Transverse colon (tissue), 4 donors: ENCODE results near the gene DOCK10. TPM values are rescaled to one million over a fixed set of nuclear protein-coding genes. Genes with fewer than 3 reads are reported as not detected.

Experiments
- DNase-seq: peaks from one replicate; pipeline ENCODE4 v3.0.0-alpha.2; 2019
- H3K27ac ChIP-seq, 4 donors: fragments of 200-600 bp; sonication (generic); 2 replicates each; pipeline ENCODE4 v1.5.1; 2016 to 2018; ENCODE audit warnings: inconsistent platforms in 4 of 4
- H3K27me3 ChIP-seq: fragments of 200-600 bp; sonication (generic); 2 replicates; pipeline ENCODE4 v1.5.1; 2017; ENCODE audit warnings: inconsistent platforms
- H3K36me3 ChIP-seq, 4 donors: fragments of 200-600 bp; sonication (generic); 2 replicates each; pipeline ENCODE4 v1.5.1; 2017 to 2019; ENCODE audit warnings: inconsistent platforms in 4 of 4
- H3K4me1 ChIP-seq, 4 donors: fragments of 200-600 bp; sonication (generic); 2 replicates each; pipeline ENCODE4 v1.5.1; 2017 to 2020; ENCODE audit warnings: inconsistent platforms in 4 of 4
- H3K4me3 ChIP-seq, 4 donors: fragments of 200-600 bp; sonication (generic); 1 replicate in 1 of 4; 2 replicates in 3 of 4; pipeline versions ENCODE4 v1.5.1 to v1.6.1; 2017 to 2019; ENCODE audit warnings: inconsistent platforms in 4 of 4
- H3K9me3 ChIP-seq, 2 donors: fragments of 200-600 bp; sonication (generic); 2 replicates each; pipeline ENCODE4 v1.5.1; 2017 to 2019; ENCODE audit warnings: inconsistent platforms in 2 of 2
- EP300 ChIP-seq: sonication (generic); formaldehyde crosslinking; IDR thresholded peaks from one replicate; pipeline ENCODE4 v1.6.1; 2017; ENCODE audit warnings: antibody characterized with exemption, low read depth
- POLR2A ChIP-seq: fragments of 450-650 bp; IDR thresholded peaks from one replicate; pipeline ENCODE4 v1.6.1; 2016; ENCODE audit warnings: antibody characterized with exemption, mild to moderate bottlenecking, moderate library complexity
- POLR2AphosphoS5 ChIP-seq, 3 donors: sonication (generic); formaldehyde crosslinking; IDR thresholded peaks; one replicate each; pipeline ENCODE4 v1.6.1; 2016; ENCODE audit warnings: antibody characterized with exemption in 3 of 3
- WGBS, 2 donors: methylation state at CpG; one replicate each; pipeline ENCODE4 v1.1.5; 2018; ENCODE audit warnings: low coverage in 1 of 2; 5-methylcytosine and 5-hydroxymethylcytosine counted together
- in situ Hi-C, 4 donors: fragments of 200-750 bp; cut with MboI; loops; one replicate each; pipeline versions ENCODE4 v1.15.0 to v1.15.1; 2017; ENCODE audit warnings: low sequenced_read_pairs in 3 of 4, low pct_ligation_motif_present in 1 of 4, low pct_unique_long_range_greater_than_20kb in 1 of 4
- intact Hi-C: fragments of 100-400 bp; cut with DNase I; formaldehyde crosslinking; loops from one replicate; pipeline ENCODE4 v1.15.1; 2023; ENCODE audit warnings: low total_unique reads
- total RNA-seq, 4 donors: library from RNA; depleted of rRNA; stranded (reverse); fragments of >200 nt; gene quantifications; one replicate each; pipeline ENCODE4 v1.1.0, GENCODE V29; 2016
- TF ChIP-seq, protein P1 (sequence below), 5 experiments: fragments of 200-600 bp in 3 of 5; fragments of 450-650 bp in 2 of 5; sonication (generic) in 3 of 5; IDR thresholded peaks; 1 replicate in 2 of 5; 2 replicates in 3 of 5; pipeline ENCODE4 v1.5.1; 2016 to 2017; ENCODE audit warnings: antibody characterized with exemption in 5 of 5, inconsistent platforms in 3 of 5, mild to moderate bottlenecking in 2 of 5, moderate library complexity in 1 of 5

Gene DOCK10
- total RNA-seq, 4 donors from 2014 or later: 5.2 to 64.7 (median 14.5) TPM

DNA sequence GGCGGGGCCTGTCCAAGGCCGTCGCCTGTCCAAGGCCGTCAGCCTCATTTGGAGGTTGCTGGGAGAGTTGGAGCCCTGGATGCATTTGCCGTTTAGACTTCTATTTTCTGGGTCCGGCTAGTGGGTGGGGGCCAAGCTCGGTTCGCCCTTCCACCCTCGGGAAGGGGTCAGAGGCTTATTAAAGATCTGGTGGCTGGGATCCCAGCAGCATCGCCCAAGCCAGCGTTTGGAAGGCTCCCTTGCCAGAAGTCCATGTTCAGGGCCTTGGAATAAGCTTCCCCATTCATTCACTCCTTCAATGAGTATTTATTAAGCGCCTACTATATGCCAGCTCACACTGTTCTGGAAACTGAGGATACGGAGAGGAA lies 516 bp upstream of the DOCK10 start:
- peaks cover 0 to 21% (median 9%) of the 10 kb centered on the region in 4 donors for H3K4me1 ChIP-seq
- intact Hi-C loops: no loop called here
- no peak for DNase-seq
- H3K27ac ChIP-seq: peak overlapping the region in 2 of 4 donors; percentile 75 to 76
- TF ChIP-seq POLR2A (no peak), EP300 (no peak), POLR2AphosphoS5 (IDR thresholded peaks at IDR 0.05) (no peak)
- TF ChIP-seq, protein P1, sequence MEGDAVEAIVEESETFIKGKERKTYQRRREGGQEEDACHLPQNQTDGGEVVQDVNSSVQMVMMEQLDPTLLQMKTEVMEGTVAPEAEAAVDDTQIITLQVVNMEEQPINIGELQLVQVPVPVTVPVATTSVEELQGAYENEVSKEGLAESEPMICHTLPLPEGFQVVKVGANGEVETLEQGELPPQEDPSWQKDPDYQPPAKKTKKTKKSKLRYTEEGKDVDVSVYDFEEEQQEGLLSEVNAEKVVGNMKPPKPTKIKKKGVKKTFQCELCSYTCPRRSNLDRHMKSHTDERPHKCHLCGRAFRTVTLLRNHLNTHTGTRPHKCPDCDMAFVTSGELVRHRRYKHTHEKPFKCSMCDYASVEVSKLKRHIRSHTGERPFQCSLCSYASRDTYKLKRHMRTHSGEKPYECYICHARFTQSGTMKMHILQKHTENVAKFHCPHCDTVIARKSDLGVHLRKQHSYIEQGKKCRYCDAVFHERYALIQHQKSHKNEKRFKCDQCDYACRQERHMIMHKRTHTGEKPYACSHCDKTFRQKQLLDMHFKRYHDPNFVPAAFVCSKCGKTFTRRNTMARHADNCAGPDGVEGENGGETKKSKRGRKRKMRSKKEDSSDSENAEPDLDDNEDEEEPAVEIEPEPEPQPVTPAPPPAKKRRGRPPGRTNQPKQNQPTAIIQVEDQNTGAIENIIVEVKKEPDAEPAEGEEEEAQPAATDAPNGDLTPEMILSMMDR (IDR thresholded peaks at IDR 0.05): no peak
- H3K9me3 ChIP-seq: no peaks in the 10 kb centered on the region
- WGBS, 2 donors: 17 to 80% methylated on average over 1 to 12 of the region's 13 CpGs
- peaks cover 5% of the 10 kb centered on the region for H3K27me3 ChIP-seq
- in situ Hi-C loops: no loop called here
- H3K4me3 ChIP-seq: peak overlapping the region in 3 of 4 donors; percentile 64 to 86 (median 77)
- H3K36me3 ChIP-seq: no peaks in the 10 kb centered on the region

DNA sequence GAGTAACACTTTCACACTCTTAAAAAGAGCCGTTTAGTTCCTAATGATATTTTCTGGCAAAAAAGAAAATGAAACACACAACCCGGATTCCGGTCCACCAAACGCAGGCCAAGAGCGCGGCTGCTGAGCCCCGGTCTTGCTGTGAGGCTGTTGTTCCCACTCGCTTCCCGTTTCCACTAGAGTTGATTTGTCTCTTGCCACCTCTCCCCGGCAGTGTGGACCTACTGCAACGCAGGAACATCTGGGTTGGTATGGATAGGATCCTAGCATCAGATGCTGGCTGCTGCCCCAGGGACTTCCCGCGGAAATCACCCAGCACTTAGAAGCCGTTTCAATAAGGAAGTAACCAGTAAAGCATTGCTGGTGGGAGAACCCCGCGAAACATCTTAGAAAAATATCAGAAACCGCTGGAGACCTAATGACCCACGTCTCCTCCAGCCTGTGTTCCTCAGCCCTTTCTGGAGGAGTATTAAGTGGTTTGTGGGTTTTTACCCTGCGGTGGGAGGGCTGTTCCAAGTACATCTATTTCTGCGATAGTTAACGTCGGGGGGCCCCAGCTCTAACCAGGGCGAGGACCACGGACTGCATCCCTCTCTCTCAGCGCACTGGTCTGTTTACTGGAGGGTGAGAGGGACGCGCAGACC lies 939 bp downstream of the DOCK10 start:
- TF ChIP-seq, protein P1 (IDR thresholded peaks at IDR 0.05): no peak
- TF ChIP-seq POLR2AphosphoS5 (IDR thresholded peaks at IDR 0.05) (no peak), EP300 (no peak), POLR2A (no peak)
- Histone ChIP-seq H3K4me3 (peak overlapping the region; percentile 44 to 86 (median 70)), H3K4me1 (peaks cover 0 to 24% (median 9%) of the 10 kb centered on the region in 4 donors), H3K36me3 (no peaks in the 10 kb centered on the region), H3K9me3 (no peaks in the 10 kb centered on the region), H3K27me3 (peaks cover 5% of the 10 kb centered on the region), H3K27ac (peak overlapping the region; percentile 54 to 76 (median 69))
- in situ Hi-C loops (no loop called here), intact Hi-C loops (no loop called here)
- 4% methylated on average over 27 of the region's 27 CpGs; no CpG with 5 or more reads in 1 of the 2 donors for WGBS, 2 donors
- peak; percentile 51 for DNase-seq

- WGBS, 2 donors: 14 to 17% methylated on average over 1 to 9 of the region's 9 CpGs
Observed at GRCh38 chr2:225040856-225041206, 1.4 kb downstream of the DOCK10 start.

GRCh38 chr2:225040142-225040541 lies 2.1 kb downstream of the DOCK10 start:
- peaks cover 0 to 24% (median 9%) of the 10 kb centered on the region in 4 donors for H3K4me1 ChIP-seq
- H3K27ac ChIP-seq: no peak overlapping the region
- H3K27me3 ChIP-seq: peaks cover 5% of the 10 kb centered on the region
- H3K9me3 ChIP-seq: no peaks in the 10 kb centered on the region
- in situ Hi-C loops (no loop called here), intact Hi-C loops (no loop called here)
- H3K4me3 ChIP-seq: no peak overlapping the region
- TF ChIP-seq POLR2A (no peak), EP300 (no peak), POLR2AphosphoS5 (IDR thresholded peaks at IDR 0.05) (no peak)
- TF ChIP-seq, protein P1 (IDR thresholded peaks at IDR 0.05): no peak
- no peak for DNase-seq
- no peaks in the 10 kb centered on the region for H3K36me3 ChIP-seq
- WGBS, 2 donors: 52 to 55% methylated on average over 2 to 5 of the region's 5 CpGs

More at GRCh38 chr2:225040856-225041206, 1.4 kb downstream of the DOCK10 start:
- TF ChIP-seq, protein P1 (IDR thresholded peaks at IDR 0.05): no peak
- TF ChIP-seq POLR2AphosphoS5 (IDR thresholded peaks at IDR 0.05): no peak
- no peak for TF ChIP-seq POLR2A
- TF ChIP-seq EP300: no peak
- Histone ChIP-seq H3K9me3 (no peaks in the 10 kb centered on the region), H3K36me3 (no peaks in the 10 kb centered on the region), H3K27ac (peak overlapping the region; percentile 54 to 76 (median 69)), H3K4me3 (peak overlapping the region; percentile 44 to 86 (median 70)), H3K27me3 (peaks cover 5% of the 10 kb centered on the region), H3K4me1 (peaks cover 0 to 24% (median 9%) of the 10 kb centered on the region in 4 donors)
- DNase-seq: peak; percentile 25
- intact Hi-C loops (no loop called here), in situ Hi-C loops (no loop called here)
